ENCODE data around the gene PARD3.

The PARD3 gene

DNA sequence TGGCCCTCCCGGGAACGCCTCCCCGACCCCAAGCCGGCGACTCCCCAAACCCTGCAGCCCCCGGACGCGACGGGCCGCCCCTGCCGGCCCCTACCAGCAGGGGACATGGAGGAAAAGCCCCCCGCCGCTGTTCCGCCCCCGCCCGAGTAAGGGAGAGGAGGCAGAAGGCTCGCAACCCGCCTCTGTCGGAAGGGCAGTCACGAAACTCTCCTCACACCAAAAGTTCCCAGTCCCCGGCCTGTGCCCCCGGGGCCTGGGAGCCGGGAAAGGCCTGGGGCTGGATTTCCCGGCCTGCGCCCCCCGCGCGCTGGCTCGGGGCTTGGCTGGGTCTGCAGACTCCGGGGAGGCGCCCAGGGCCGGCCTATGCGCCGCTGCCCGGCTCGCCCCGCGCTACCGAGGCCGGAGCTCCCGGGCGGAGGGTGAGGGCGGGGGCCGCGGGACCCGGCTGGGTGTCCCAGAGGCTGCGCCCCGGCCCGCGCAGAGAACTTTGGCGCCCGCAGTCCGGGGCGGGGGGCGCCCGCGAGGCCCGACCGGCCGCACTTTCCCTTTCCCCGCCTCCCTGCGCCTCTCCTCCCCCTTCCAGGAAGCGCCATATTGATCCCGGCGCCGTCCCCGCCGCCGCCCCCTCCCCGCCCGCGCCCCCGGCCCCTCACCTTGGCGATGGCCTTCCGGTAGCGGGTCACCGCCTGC, 728 bp downstream of the PARD3 start:
- TF ChIP-seq, protein P1, sequence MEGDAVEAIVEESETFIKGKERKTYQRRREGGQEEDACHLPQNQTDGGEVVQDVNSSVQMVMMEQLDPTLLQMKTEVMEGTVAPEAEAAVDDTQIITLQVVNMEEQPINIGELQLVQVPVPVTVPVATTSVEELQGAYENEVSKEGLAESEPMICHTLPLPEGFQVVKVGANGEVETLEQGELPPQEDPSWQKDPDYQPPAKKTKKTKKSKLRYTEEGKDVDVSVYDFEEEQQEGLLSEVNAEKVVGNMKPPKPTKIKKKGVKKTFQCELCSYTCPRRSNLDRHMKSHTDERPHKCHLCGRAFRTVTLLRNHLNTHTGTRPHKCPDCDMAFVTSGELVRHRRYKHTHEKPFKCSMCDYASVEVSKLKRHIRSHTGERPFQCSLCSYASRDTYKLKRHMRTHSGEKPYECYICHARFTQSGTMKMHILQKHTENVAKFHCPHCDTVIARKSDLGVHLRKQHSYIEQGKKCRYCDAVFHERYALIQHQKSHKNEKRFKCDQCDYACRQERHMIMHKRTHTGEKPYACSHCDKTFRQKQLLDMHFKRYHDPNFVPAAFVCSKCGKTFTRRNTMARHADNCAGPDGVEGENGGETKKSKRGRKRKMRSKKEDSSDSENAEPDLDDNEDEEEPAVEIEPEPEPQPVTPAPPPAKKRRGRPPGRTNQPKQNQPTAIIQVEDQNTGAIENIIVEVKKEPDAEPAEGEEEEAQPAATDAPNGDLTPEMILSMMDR (IDR thresholded peaks at IDR 0.05), result no peak
- peak overlapping the region; percentile 81 for H3K4me3 ChIP-seq (ENCODE audit: low read depth, low read length)
- H3K4me2 ChIP-seq (ENCODE audit: low read length), result peak overlapping the region; percentile 57
- peaks cover 23% of the 10 kb centered on the region for H3K79me2 ChIP-seq
- H2AFZ ChIP-seq, result peak overlapping the region; percentile 74
- H3K9me3 ChIP-seq (ENCODE audit: control insufficient read depth, low read length), result no peaks in the 10 kb centered on the region
- H3K9ac ChIP-seq, result no peak overlapping the region
- no peaks in the 10 kb centered on the region for H3K27me3 ChIP-seq (ENCODE audit: control insufficient read depth, insufficient read depth, low read length)
- H3K4me1 ChIP-seq, result peaks cover 8% of the 10 kb centered on the region
- no peak overlapping the region for H3K27ac ChIP-seq
- H3K36me3 ChIP-seq (ENCODE audit: control insufficient read depth, insufficient read depth, low read length), result no peaks in the 10 kb centered on the region

DNA sequence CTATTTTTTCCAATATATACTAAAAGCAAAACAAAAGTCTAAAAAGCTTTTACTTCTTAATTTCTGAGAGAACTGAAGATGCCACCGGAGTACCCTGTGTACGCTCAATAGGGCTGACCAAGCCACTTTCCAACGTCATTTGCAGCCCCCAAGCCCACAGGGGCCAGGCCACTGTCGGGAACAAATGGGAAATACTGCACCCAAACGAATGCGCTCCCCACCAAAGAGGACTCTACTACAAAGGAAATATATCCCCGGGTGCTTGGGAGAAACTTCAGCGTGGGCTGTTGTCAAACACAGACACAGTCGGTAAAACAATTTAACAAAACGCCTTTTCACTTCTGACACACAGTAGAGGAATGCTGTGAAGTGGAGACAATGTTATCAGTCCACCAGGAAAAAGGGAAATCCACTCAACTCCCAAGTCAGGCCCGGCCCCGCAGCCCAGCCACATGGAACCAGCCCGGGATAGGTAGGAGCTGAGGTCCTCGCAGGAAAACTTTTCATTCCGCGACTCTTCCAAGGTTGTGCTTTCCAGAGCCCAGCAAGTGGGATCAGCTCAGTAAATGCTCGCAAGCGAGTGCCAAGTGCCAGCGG, 1.4 kb downstream of the PARD3 start:
- Histone ChIP-seq H3K4me1 (peaks cover 8% of the 10 kb centered on the region), H3K4me2 (ENCODE audit: low read length) (peak overlapping the region; percentile 57), H3K4me3 (ENCODE audit: low read depth, low read length) (peak overlapping the region; percentile 81), H3K9ac (no peak overlapping the region), H3K27me3 (ENCODE audit: control insufficient read depth, insufficient read depth, low read length) (no peaks in the 10 kb centered on the region), H2AFZ (peak overlapping the region; percentile 74), H3K79me2 (peaks cover 23% of the 10 kb centered on the region), H3K27ac (no peak overlapping the region), H3K36me3 (ENCODE audit: control insufficient read depth, insufficient read depth, low read length) (no peaks in the 10 kb centered on the region), H3K9me3 (ENCODE audit: control insufficient read depth, low read length) (no peaks in the 10 kb centered on the region)
- TF ChIP-seq, protein P1 (IDR thresholded peaks at IDR 0.05), result no peak

DNA sequence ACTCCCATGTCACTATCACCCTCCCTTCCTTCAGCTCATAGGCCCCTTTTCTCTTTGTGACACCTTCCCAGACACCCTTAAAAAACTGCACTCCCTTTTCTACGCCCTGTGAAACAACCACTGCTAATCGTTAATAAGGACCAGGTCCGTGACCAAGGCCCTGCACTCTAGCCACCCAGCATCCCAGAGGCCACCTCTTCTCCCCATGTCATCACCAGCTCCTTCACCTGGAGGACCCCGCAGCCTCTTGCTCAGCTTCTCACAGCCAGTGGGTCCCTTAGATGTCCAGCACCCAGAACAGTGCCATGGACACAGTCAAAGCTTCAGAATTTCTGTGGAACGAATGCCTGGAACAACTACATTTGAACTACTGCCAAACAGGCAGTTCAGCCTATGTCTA, 2.3 kb downstream of the PARD3 start:
- Histone ChIP-seq H3K27ac (no peak overlapping the region), H3K27me3 (ENCODE audit: control insufficient read depth, insufficient read depth, low read length) (no peaks in the 10 kb centered on the region), H3K4me2 (ENCODE audit: low read length) (no peak overlapping the region), H3K9ac (no peak overlapping the region), H3K79me2 (peaks cover 23% of the 10 kb centered on the region), H2AFZ (no peak overlapping the region), H3K4me3 (ENCODE audit: low read depth, low read length) (no peak overlapping the region), H3K36me3 (ENCODE audit: control insufficient read depth, insufficient read depth, low read length) (no peaks in the 10 kb centered on the region), H3K4me1 (peaks cover 8% of the 10 kb centered on the region), H3K9me3 (ENCODE audit: control insufficient read depth, low read length) (no peaks in the 10 kb centered on the region)
- TF ChIP-seq, protein P1 (IDR thresholded peaks at IDR 0.05), result no peak

DNA sequence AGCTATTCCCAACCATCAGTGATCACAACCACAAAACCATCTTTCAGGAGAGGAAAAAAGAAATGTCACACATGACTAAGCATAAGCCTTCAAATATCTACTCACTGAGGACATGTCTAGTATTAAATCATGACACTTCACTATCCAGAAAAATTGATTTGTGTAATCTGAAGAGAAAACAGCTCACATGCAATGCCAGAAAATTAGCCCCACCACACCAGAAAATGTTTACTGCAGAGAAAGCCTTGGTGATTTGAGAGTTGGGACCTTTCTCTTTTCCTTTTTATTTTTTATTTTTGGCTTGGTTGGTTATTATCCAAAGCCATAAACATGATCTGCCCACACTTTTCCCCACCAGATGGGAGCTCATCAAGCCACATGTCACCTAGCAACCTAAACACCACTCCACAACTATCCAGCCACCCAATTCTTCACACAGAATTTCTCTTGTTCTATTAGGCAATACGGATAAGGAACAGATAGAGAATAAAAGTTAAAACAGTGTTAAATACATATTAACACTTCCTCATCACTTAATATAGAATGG, 3.1 kb downstream of the PARD3 start:
- H3K27me3 ChIP-seq (ENCODE audit: control insufficient read depth, insufficient read depth, low read length), result no peaks in the 10 kb centered on the region
- TF ChIP-seq, protein P1 (IDR thresholded peaks at IDR 0.05), result no peak
- H2AFZ ChIP-seq, result no peak overlapping the region
- H3K27ac ChIP-seq, result no peak overlapping the region
- no peak overlapping the region for H3K4me2 ChIP-seq (ENCODE audit: low read length)
- no peak overlapping the region for H3K9ac ChIP-seq
- H3K36me3 ChIP-seq (ENCODE audit: control insufficient read depth, insufficient read depth, low read length), result no peaks in the 10 kb centered on the region
- peaks cover 8% of the 10 kb centered on the region for H3K4me1 ChIP-seq
- no peak overlapping the region for H3K4me3 ChIP-seq (ENCODE audit: low read depth, low read length)
- H3K9me3 ChIP-seq (ENCODE audit: control insufficient read depth, low read length), result no peaks in the 10 kb centered on the region
- H3K79me2 ChIP-seq, result peaks cover 23% of the 10 kb centered on the region

All from parathyroid adenoma (tissue), 2 donors.